Neutrophil (primary cell): ENCODE results near the gene NMS.

Experiments used
- H3K27ac ChIP-seq: fragments of 200-600 bp; sonication (generic); 2 replicates; pipeline ENCODE4 v1.5.1; 2016; ENCODE audit warnings: mild to moderate bottlenecking, moderate library complexity
- H3K27me3 ChIP-seq: fragments of 200-600 bp; sonication (generic); 2 replicates; pipeline ENCODE4 v1.6.0; 2016; ENCODE audit warnings: mild to moderate bottlenecking
- H3K36me3 ChIP-seq: fragments of 200-600 bp; sonication (generic); 2 replicates; pipeline ENCODE4 v1.5.1; 2017
- H3K4me1 ChIP-seq, 2 experiments: fragments of 200-600 bp in 1 of 2; sonication (generic) in 1 of 2; 1 replicate in 1 of 2; 2 replicates in 1 of 2; pipeline versions ENCODE4 v1.5.1 to v1.6.1; 2013 to 2016; ENCODE audit warnings: low read depth in 1 of 2, low read length in 1 of 2, mild to moderate bottlenecking in 1 of 2, moderate library complexity in 1 of 2; ENCODE audit not compliant: control insufficient read depth in 1 of 2, insufficient read depth in 1 of 2
- H3K4me3 ChIP-seq, 2 experiments: fragments of 200-600 bp in 1 of 2; sonication (generic) in 1 of 2; 1 replicate in 1 of 2; 2 replicates in 1 of 2; pipeline ENCODE4 v1.5.1; 2013 to 2016; ENCODE audit warnings: low read depth in 1 of 2, low read length in 1 of 2, mild to moderate bottlenecking in 1 of 2, moderate library complexity in 1 of 2
- H3K9me3 ChIP-seq: fragments of 200-600 bp; sonication (generic); 2 replicates; pipeline ENCODE4 v1.5.1; 2016
- CTCF ChIP-seq: fragments of 200-600 bp; sonication (generic); IDR thresholded peaks from 2 replicates; pipeline ENCODE4 v1.5.1; 2016; ENCODE audit warnings: antibody characterized with exemption

NMS gene

GRCh38 chr2:100526868-100527267 is 56.6 kb downstream of the NMS start:
- TF ChIP-seq CTCF = no peak
- Histone ChIP-seq H3K36me3 (no peaks in the 10 kb centered on the region), H3K4me3 (no peak overlapping the region), H3K27me3 (no peaks in the 10 kb centered on the region), H3K27ac (no peak overlapping the region), H3K9me3 (no peaks in the 10 kb centered on the region), H3K4me1 (no peaks in the 10 kb centered on the region)

DNA sequence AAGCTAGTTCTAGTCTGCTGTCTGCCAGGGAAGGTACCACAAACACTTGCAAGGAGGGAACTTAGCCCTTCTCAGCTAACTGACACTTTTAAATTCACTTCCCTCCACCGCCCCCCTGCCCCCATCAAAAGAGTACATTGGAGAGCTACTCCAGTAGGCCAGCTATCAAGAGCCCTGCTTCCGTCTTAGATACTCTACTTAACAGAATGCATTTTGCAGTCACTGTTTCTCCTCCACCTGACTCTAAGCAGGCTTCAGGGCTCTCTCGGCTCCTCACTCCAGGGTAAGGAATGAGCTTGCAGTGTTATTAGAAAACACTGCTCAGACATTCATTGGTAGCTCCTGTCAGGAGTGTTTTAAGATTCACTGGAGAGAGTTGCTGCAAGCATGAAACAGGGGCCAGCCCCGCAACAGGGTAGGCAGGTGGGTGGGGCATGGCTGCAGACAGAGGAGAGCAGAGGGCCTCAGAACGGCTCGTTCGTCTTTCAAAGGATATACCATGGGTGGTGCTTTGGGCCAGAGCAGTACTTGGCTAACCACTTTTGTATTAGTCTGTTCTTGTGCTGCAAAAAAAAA is 57.2 kb downstream of the NMS start:
- Histone ChIP-seq H3K36me3 (no peaks in the 10 kb centered on the region), H3K9me3 (no peaks in the 10 kb centered on the region), H3K27ac (no peak overlapping the region), H3K4me3 (no peak overlapping the region), H3K27me3 (no peaks in the 10 kb centered on the region), H3K4me1 (no peaks in the 10 kb centered on the region)
- TF ChIP-seq CTCF = no peak

DNA sequence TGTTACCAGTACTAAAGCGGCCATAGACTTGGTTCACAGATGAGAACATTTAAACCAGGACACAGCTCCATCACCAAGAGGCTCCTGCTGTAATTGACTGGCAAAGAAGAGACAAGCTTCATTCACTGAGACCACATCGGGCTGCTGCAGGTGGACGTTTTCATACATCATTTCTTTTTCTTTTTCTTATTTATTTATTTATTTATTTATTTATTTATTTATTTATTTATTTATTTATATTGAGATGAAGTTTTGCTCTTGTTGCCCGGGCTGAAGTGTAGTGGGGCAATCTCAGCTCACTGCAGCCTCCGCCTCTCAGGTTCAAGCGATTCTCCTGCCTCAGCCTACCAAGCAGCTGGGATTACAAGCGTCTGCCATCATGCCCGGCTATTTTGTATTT is 58.9 kb downstream of the NMS start:
- Histone ChIP-seq H3K4me1 (no peaks in the 10 kb centered on the region), H3K27me3 (no peaks in the 10 kb centered on the region), H3K9me3 (no peaks in the 10 kb centered on the region), H3K36me3 (no peaks in the 10 kb centered on the region), H3K27ac (no peak overlapping the region), H3K4me3 (no peak overlapping the region)
- TF ChIP-seq CTCF = no peak

- no peak for TF ChIP-seq CTCF
- no peaks in the 10 kb centered on the region for H3K4me1 ChIP-seq
- H3K27ac ChIP-seq = no peak overlapping the region
- no peak overlapping the region for H3K4me3 ChIP-seq
- H3K36me3 ChIP-seq = no peaks in the 10 kb centered on the region
- no peaks in the 10 kb centered on the region for H3K27me3 ChIP-seq
- no peaks in the 10 kb centered on the region for H3K9me3 ChIP-seq
Observed at GRCh38 chr2:100529900-100530299, 59.6 kb downstream of the NMS start.
